ENCODE results near the gene SYT6. TPM values are rescaled to one million over a fixed set of nuclear protein-coding genes. Genes with fewer than 3 reads are reported as not detected.

SYT6 gene
- total and polyA plus RNA-seq, 4 donors, result 0.01 to 4.2 TPM; not detected in 2

- peaks cover 0 to 3% (median 0%) of the 10 kb centered on the region in 5 donors for H3K4me1 ChIP-seq (ENCODE audit: control insufficient read depth in 5 of 5, insufficient read depth in 5 of 5, low read length in 5 of 5)
- ATAC-seq (ENCODE audit: insufficient read depth, low FRiP score), result no peak
- H3K36me3 ChIP-seq (ENCODE audit: control insufficient read depth in 4 of 4, insufficient read depth in 4 of 4, low read length in 4 of 4), result no peaks in the 10 kb centered on the region
- WGBS, 2 donors, result 95 to 96% methylated on average over 2 of the region's 2 CpGs
- H3K9me3 ChIP-seq (ENCODE audit: control insufficient read depth in 4 of 4, insufficient read depth in 3 of 4, low read length in 3 of 4), result peaks cover 0 to 4% (median 0%) of the 10 kb centered on the region in 4 donors
- TF ChIP-seq CTCF (IDR thresholded peaks at IDR 0.05; ENCODE audit: control extremely low read depth, extremely low read depth), result no peak
- no peak overlapping the region for H3K4me3 ChIP-seq
- no peak overlapping the region for H3K27ac ChIP-seq (ENCODE audit: low read depth in 1 of 2, low read length in 1 of 2)
- H3K27me3 ChIP-seq (ENCODE audit: control insufficient read depth in 3 of 3, insufficient read depth in 3 of 3, low read length in 2 of 3), result no peaks in the 10 kb centered on the region
- no peak overlapping the region for H3K9ac ChIP-seq (ENCODE audit: insufficient read depth in 1 of 2, low read length in 2 of 2)
- DNase-seq, result no peak
Measured at GRCh38 chr1:114054148-114054547, 99.5 kb downstream of the SYT6 start.

- Histone ChIP-seq H3K9me3 (ENCODE audit: control insufficient read depth in 4 of 4, insufficient read depth in 3 of 4, low read length in 3 of 4) (no peaks in the 10 kb centered on the region), H3K36me3 (ENCODE audit: control insufficient read depth in 4 of 4, insufficient read depth in 4 of 4, low read length in 4 of 4) (no peaks in the 10 kb centered on the region), H3K27me3 (ENCODE audit: control insufficient read depth in 3 of 3, insufficient read depth in 3 of 3, low read length in 2 of 3) (no peaks in the 10 kb centered on the region), H3K9ac (ENCODE audit: insufficient read depth in 1 of 2, low read length in 2 of 2) (no peak overlapping the region), H3K4me1 (ENCODE audit: control insufficient read depth in 5 of 5, insufficient read depth in 5 of 5, low read length in 5 of 5) (peaks cover 0 to 5% (median 0%) of the 10 kb centered on the region in 5 donors), H3K27ac (ENCODE audit: low read depth in 1 of 2, low read length in 1 of 2) (no peak overlapping the region), H3K4me3 (no peak overlapping the region)
- TF ChIP-seq CTCF (IDR thresholded peaks at IDR 0.05; ENCODE audit: control extremely low read depth, extremely low read depth), result no peak
- no peak for ATAC-seq (ENCODE audit: insufficient read depth, low FRiP score)
- 92 to 93% methylated on average over 1 of the region's 1 CpG for WGBS, 2 donors
- no peak for DNase-seq
Measured at GRCh38 chr1:114048232-114048631, 105.4 kb downstream of the SYT6 start.

GRCh38 chr1:114043548-114043947, 110.1 kb downstream of the SYT6 start:
- H3K36me3 ChIP-seq (ENCODE audit: control insufficient read depth in 4 of 4, insufficient read depth in 4 of 4, low read length in 4 of 4), result no peaks in the 10 kb centered on the region
- H3K9me3 ChIP-seq (ENCODE audit: control insufficient read depth in 4 of 4, insufficient read depth in 3 of 4, low read length in 3 of 4), result no peaks in the 10 kb centered on the region
- H3K27ac ChIP-seq (ENCODE audit: low read depth in 1 of 2, low read length in 1 of 2), result no peak overlapping the region
- 54 to 71% methylated on average over 5 of the region's 5 CpGs for WGBS, 2 donors
- DNase-seq (peak in 1 of 3 donors; percentile 22), ATAC-seq (ENCODE audit: insufficient read depth, low FRiP score) (no peak)
- H3K27me3 ChIP-seq (ENCODE audit: control insufficient read depth in 3 of 3, insufficient read depth in 3 of 3, low read length in 2 of 3), result no peaks in the 10 kb centered on the region
- H3K9ac ChIP-seq (ENCODE audit: insufficient read depth in 1 of 2, low read length in 2 of 2), result no peak overlapping the region
- no peak overlapping the region for H3K4me3 ChIP-seq
- no peak for TF ChIP-seq CTCF (IDR thresholded peaks at IDR 0.05; ENCODE audit: control extremely low read depth, extremely low read depth)
- H3K4me1 ChIP-seq (ENCODE audit: control insufficient read depth in 5 of 5, insufficient read depth in 5 of 5, low read length in 5 of 5), result peaks cover 0 to 5% (median 0%) of the 10 kb centered on the region in 5 donors

- Histone ChIP-seq H3K4me1 (ENCODE audit: control insufficient read depth in 5 of 5, insufficient read depth in 5 of 5, low read length in 5 of 5) (peaks cover 0 to 5% (median 0%) of the 10 kb centered on the region in 5 donors), H3K4me3 (no peak overlapping the region), H3K9me3 (ENCODE audit: control insufficient read depth in 4 of 4, insufficient read depth in 3 of 4, low read length in 3 of 4) (no peaks in the 10 kb centered on the region), H3K9ac (ENCODE audit: insufficient read depth in 1 of 2, low read length in 2 of 2) (no peak overlapping the region), H3K27me3 (ENCODE audit: control insufficient read depth in 3 of 3, insufficient read depth in 3 of 3, low read length in 2 of 3) (no peaks in the 10 kb centered on the region), H3K27ac (ENCODE audit: low read depth in 1 of 2, low read length in 1 of 2) (no peak overlapping the region), H3K36me3 (ENCODE audit: control insufficient read depth in 4 of 4, insufficient read depth in 4 of 4, low read length in 4 of 4) (no peaks in the 10 kb centered on the region)
- ATAC-seq (ENCODE audit: insufficient read depth, low FRiP score) (no peak), DNase-seq (peak in 2 of 3 donors; percentile 8 to 9)
- TF ChIP-seq CTCF (IDR thresholded peaks at IDR 0.05; ENCODE audit: control extremely low read depth, extremely low read depth), result no peak
- WGBS, 2 donors, result 36 to 66% methylated on average over 4 of the region's 4 CpGs
Measured at GRCh38 chr1:114043054-114043453, 110.6 kb downstream of the SYT6 start.
